ENCODE results near the gene DOK7.

- TF ChIP-seq CTCF (IDR thresholded peaks at IDR 0.05) (no peak), POLR2A (IDR thresholded peaks at IDR 0.05) (no peak), POLR2AphosphoS5 (IDR thresholded peaks at IDR 0.05) (no peak)
These were observed 64.2 kb downstream of the DOK7 start for GRCh38 chr4:3527101-3527913.

All from breast epithelium (tissue), 3 donors.